Measurements from ENCODE around the gene OR7A5. TPM values are rescaled to one million over a fixed set of nuclear protein-coding genes. Genes with fewer than 3 reads are reported as not detected.

Gene OR7A5
- polyA plus RNA-seq, 1 of the 3 experiments (the other 2 are of a cell fraction), result not detected

- WGBS (ENCODE audit: low lambda C conversion rate), result 2% methylated on average over 4 of the region's 4 CpGs
- POLR2A ChIA-PET, result no interaction called here
- H4K20me1 ChIP-seq (ENCODE audit: insufficient read depth), result no peaks in the 10 kb centered on the region
- H3K9me3 ChIP-seq, result no peaks in the 10 kb centered on the region
- no peak overlapping the region for H3K4me2 ChIP-seq
- H3K36me3 ChIP-seq (replicated peaks in 1 of 2; ENCODE audit: control insufficient read depth in 1 of 2, insufficient read depth in 2 of 2, low read length in 1 of 2), result no peaks in the 10 kb centered on the region
- H3K79me2 ChIP-seq (ENCODE audit: insufficient read depth), result no peaks in the 10 kb centered on the region
- DNase-seq, result peak; percentile 3
- H3K4me3 ChIP-seq (ENCODE audit: low read depth in 2 of 2, low read length in 1 of 2), result no peak overlapping the region
- H3K4me1 ChIP-seq (ENCODE audit: control insufficient read depth in 1 of 2, insufficient read depth in 2 of 2, low read depth in 1 of 2, low read length in 1 of 2), result no peaks in the 10 kb centered on the region
- no peak overlapping the region for H3K27ac ChIP-seq (ENCODE audit: low read depth in 2 of 2, low read length in 1 of 2)
- H3F3A ChIP-seq (replicated peaks; ENCODE audit: insufficient read depth), result no peaks in the 10 kb centered on the region
- 0 out of 2 replicates have a peak, but pooled peaks cover 7% of the 10 kb centered on the region for H3K27me3 ChIP-seq (ENCODE audit: insufficient read depth)
- H3K9me2 ChIP-seq, result no peaks in the 10 kb centered on the region
- H2AFZ ChIP-seq (ENCODE audit: low read depth), result no peak overlapping the region
- H3K9ac ChIP-seq, result no peak overlapping the region
- TF ChIP-seq CTCF (IDR thresholded peaks at IDR 0.05) (peak; percentile 70), MEF2A (IDR thresholded peaks at IDR 0.05; ENCODE audit: borderline replicate concordance, low read depth) (no peak), RAD21 (IDR thresholded peaks at IDR 0.05; ENCODE audit: low read length) (peak; percentile 50)
- CTCF ChIA-PET, result no interaction called here
Observed at GRCh38 chr19:14871619-14872230, 36.7 kb upstream of the OR7A5 start.

DNA sequence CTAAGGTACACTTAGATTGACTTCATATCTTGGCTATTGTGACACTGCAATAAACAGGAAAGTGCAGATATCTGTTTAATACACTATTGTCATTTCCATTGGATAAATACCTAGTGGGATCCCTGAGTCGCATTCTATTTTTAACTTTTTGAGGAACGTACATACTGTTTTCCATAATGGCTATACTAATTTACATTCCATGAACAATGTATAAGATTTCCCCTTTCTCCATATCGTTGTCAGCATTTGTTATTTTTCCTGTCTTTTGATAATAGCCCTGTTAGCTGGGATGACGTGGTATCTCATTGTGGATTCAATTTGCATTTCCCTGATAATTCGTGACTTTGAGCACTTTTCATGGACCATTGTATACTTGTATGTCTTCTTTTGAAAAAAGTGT is 33.5 kb upstream of the OR7A5 start:
- H3F3A ChIP-seq (replicated peaks; ENCODE audit: insufficient read depth), result no peaks in the 10 kb centered on the region
- H4K20me1 ChIP-seq (ENCODE audit: insufficient read depth), result no peaks in the 10 kb centered on the region
- no peak overlapping the region for H3K27ac ChIP-seq (ENCODE audit: low read depth in 2 of 2, low read length in 1 of 2)
- no peak overlapping the region for H3K4me3 ChIP-seq (ENCODE audit: low read depth in 2 of 2, low read length in 1 of 2)
- no peaks in the 10 kb centered on the region for H3K79me2 ChIP-seq (ENCODE audit: insufficient read depth)
- 10% methylated on average over 5 of the region's 5 CpGs for WGBS (ENCODE audit: low lambda C conversion rate)
- no peak overlapping the region for H2AFZ ChIP-seq (ENCODE audit: low read depth)
- no peaks in the 10 kb centered on the region for H3K9me3 ChIP-seq
- H3K36me3 ChIP-seq (replicated peaks in 1 of 2; ENCODE audit: control insufficient read depth in 1 of 2, insufficient read depth in 2 of 2, low read length in 1 of 2), result no peaks in the 10 kb centered on the region
- H3K9me2 ChIP-seq, result no peaks in the 10 kb centered on the region
- ChIA-PET POLR2A (no interaction called here), CTCF (no interaction called here)
- H3K4me1 ChIP-seq (ENCODE audit: control insufficient read depth in 1 of 2, insufficient read depth in 2 of 2, low read depth in 1 of 2, low read length in 1 of 2), result no peaks in the 10 kb centered on the region
- no peak overlapping the region for H3K4me2 ChIP-seq
- DNase-seq, result no peak
- H3K9ac ChIP-seq, result no peak overlapping the region
- TF ChIP-seq RFX5 (IDR thresholded peaks at IDR 0.05; ENCODE audit: low read length) (no peak), MXI1 (IDR thresholded peaks at IDR 0.05; ENCODE audit: low read depth, low read length) (no peak), JUND (IDR thresholded peaks at IDR 0.05) (no peak)
- peaks cover 7% of the 10 kb centered on the region; the same call in 1 of the 2 replicates for H3K27me3 ChIP-seq (ENCODE audit: insufficient read depth)

GRCh38 chr19:14848822-14849221 is 13.8 kb upstream of the OR7A5 start, which contains the start of gene OR7A10:
Gene OR7A10, minus strand, starts transcription at chr19:14848922. Its CDS starts 7,045 bp downstream, at chr19:14841877.
- Histone ChIP-seq H3K79me2 (ENCODE audit: insufficient read depth) (no peaks in the 10 kb centered on the region), H3K9me2 (no peaks in the 10 kb centered on the region), H3K27me3 (ENCODE audit: insufficient read depth) (no peaks in the 10 kb centered on the region; the same call in 1 of the 2 replicates), H3K4me1 (ENCODE audit: control insufficient read depth in 1 of 2, insufficient read depth in 2 of 2, low read depth in 1 of 2, low read length in 1 of 2) (no peaks in the 10 kb centered on the region), H4K20me1 (ENCODE audit: insufficient read depth) (no peaks in the 10 kb centered on the region), H3K27ac (ENCODE audit: low read depth in 2 of 2, low read length in 1 of 2) (no peak within 1 kb of the TSS), H3K4me2 (no peak within 1 kb of the TSS), H3F3A (replicated peaks; ENCODE audit: insufficient read depth) (no peaks in the 10 kb centered on the region), H3K9me3 (no peaks in the 10 kb centered on the region), H3K9ac (no peak within 1 kb of the TSS), H3K36me3 (replicated peaks in 1 of 2; ENCODE audit: control insufficient read depth in 1 of 2, insufficient read depth in 2 of 2, low read length in 1 of 2) (no peaks in the 10 kb centered on the region), H3K4me3 (ENCODE audit: low read depth in 2 of 2, low read length in 1 of 2) (no peak within 1 kb of the TSS), H2AFZ (ENCODE audit: low read depth) (no peak within 1 kb of the TSS)
- WGBS (ENCODE audit: low lambda C conversion rate), result 0% methylated on average over 5 of the region's 5 CpGs
- TF ChIP-seq REST (IDR thresholded peaks at IDR 0.05; ENCODE audit: low read depth, low read length) (no peak), ELF1 (IDR thresholded peaks at IDR 0.05) (no peak), FOXM1 (IDR thresholded peaks at IDR 0.05; ENCODE audit: low read depth) (no peak)
- POLR2A ChIA-PET, result no interaction called here
- CTCF ChIA-PET, result no interaction called here
- no peak for DNase-seq
